GM12872 (cell line): ENCODE measurements around the gene TROAP.

Experiments used
- TF ChIP-seq, protein P1 (sequence below): IDR thresholded peaks from 3 replicates; pipeline ENCODE4 v1.5.1; 2011; ENCODE audit warnings: low read depth, mild to moderate bottlenecking, low read length, moderate library complexity; ENCODE audit not compliant: insufficient read depth

Gene TROAP, protein sequence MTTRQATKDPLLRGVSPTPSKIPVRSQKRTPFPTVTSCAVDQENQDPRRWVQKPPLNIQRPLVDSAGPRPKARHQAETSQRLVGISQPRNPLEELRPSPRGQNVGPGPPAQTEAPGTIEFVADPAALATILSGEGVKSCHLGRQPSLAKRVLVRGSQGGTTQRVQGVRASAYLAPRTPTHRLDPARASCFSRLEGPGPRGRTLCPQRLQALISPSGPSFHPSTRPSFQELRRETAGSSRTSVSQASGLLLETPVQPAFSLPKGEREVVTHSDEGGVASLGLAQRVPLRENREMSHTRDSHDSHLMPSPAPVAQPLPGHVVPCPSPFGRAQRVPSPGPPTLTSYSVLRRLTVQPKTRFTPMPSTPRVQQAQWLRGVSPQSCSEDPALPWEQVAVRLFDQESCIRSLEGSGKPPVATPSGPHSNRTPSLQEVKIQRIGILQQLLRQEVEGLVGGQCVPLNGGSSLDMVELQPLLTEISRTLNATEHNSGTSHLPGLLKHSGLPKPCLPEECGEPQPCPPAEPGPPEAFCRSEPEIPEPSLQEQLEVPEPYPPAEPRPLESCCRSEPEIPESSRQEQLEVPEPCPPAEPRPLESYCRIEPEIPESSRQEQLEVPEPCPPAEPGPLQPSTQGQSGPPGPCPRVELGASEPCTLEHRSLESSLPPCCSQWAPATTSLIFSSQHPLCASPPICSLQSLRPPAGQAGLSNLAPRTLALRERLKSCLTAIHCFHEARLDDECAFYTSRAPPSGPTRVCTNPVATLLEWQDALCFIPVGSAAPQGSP

DNA sequence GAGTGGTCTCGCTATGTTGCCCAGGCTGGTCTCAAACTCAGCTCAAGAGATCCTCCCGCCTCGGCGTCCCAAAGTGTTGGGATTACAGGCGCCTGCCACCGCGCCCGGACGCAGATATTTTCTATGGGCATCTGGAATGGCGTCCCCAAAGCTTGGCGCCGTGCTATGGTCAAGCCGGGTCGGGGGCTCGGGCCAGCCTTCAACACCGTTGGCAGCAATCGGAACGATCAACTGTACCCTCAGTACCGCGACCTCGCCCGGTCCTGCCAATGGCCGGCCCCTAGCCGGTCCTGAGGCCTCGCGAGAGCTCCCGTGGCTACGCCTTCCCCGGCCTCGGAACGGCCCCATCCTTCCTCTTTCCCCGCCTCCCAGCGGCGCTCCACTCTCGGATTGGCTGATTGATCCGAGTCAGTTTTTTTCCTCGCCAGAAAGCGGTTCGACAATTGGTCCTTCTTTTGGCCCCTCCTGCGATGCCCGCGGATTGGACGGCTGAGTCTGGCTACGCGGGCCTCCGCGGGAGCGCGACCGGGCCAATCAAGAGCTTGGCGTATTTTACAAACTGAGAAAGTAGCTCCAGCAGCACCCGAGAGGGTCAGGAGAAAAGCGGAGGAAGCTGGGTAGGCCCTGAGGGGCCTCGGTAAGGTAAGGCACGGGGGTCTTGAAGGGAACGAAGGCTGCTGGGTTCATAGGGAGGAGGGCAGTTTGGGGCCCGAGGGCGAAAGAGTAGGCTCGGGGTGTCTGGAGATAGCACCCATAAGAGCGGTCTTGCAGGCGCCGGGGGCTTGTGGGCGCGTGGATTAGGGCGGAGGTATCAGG, at the start of gene TROAP:
Gene TROAP (plus strand): TSS at position 548 of the 816 bp plus-strand sequence. CDS start 354 bp downstream, outside the sequence.
- TF ChIP-seq, protein P1, sequence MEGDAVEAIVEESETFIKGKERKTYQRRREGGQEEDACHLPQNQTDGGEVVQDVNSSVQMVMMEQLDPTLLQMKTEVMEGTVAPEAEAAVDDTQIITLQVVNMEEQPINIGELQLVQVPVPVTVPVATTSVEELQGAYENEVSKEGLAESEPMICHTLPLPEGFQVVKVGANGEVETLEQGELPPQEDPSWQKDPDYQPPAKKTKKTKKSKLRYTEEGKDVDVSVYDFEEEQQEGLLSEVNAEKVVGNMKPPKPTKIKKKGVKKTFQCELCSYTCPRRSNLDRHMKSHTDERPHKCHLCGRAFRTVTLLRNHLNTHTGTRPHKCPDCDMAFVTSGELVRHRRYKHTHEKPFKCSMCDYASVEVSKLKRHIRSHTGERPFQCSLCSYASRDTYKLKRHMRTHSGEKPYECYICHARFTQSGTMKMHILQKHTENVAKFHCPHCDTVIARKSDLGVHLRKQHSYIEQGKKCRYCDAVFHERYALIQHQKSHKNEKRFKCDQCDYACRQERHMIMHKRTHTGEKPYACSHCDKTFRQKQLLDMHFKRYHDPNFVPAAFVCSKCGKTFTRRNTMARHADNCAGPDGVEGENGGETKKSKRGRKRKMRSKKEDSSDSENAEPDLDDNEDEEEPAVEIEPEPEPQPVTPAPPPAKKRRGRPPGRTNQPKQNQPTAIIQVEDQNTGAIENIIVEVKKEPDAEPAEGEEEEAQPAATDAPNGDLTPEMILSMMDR = no peak

DNA sequence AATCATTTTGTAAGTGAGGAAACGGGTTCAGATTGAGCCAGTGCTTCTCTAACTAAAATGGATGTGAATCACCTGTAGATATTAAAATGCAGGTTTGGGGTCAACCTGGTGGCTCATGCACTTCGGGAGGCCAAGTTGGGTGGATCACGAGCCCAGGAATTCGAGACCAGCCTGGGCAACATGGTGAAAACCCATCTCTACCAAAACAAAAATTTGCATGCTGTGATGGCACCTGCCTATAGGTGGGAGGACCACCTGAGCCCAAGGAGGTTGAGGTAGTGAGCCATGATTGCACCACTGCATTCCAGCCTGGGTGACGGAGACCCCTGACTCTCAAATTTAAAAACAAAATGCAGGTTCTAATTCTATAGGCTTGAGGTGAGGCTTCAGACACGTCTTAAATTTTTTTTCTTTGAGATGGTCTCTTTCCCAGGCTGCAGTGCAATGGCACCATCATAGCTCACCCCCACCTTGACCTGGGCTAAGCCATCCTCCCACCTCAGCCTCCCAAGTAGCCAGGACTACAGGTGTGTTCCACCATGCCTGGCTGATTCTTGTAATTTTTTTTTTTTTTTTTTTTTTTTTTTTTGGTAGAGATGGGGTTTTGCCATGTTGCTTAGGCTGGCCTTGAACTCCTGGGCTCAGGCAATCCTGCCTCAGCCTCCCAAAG, 49.2 kb upstream of the TROAP start:
- TF ChIP-seq, protein P1 = no peak

DNA sequence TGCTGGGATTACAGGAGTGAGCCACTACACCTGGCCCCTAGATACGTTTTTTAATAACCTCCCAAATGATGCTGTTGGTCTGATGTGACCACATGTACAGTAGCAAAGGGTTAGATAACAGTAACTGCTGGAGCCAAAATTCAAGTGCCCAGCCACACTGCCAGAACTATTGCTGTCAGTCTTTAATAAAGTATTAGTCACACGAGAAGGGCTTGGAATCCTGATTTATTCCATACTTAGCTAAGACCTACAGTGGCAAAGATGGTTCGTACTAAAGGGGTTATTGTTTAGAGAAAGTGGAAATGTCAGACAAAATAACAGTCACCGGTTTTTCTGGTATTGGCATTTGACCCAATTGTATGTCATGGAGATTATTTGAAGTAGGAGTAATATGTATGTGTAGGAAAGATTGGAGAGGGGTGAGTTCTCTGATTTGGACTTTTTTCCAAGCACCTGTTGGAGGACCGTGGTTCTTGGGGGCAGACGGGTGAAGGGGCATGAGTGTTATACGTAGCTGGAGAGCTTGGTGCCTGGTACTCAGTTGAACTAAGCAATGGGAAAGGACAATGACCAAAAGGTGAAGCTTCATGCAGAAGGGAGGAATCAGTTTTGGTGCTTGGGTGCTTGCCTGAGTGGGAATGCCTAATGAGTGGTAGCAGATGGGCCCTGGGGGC, 48.5 kb upstream of the TROAP start:
- TF ChIP-seq, protein P1 = no peak

DNA sequence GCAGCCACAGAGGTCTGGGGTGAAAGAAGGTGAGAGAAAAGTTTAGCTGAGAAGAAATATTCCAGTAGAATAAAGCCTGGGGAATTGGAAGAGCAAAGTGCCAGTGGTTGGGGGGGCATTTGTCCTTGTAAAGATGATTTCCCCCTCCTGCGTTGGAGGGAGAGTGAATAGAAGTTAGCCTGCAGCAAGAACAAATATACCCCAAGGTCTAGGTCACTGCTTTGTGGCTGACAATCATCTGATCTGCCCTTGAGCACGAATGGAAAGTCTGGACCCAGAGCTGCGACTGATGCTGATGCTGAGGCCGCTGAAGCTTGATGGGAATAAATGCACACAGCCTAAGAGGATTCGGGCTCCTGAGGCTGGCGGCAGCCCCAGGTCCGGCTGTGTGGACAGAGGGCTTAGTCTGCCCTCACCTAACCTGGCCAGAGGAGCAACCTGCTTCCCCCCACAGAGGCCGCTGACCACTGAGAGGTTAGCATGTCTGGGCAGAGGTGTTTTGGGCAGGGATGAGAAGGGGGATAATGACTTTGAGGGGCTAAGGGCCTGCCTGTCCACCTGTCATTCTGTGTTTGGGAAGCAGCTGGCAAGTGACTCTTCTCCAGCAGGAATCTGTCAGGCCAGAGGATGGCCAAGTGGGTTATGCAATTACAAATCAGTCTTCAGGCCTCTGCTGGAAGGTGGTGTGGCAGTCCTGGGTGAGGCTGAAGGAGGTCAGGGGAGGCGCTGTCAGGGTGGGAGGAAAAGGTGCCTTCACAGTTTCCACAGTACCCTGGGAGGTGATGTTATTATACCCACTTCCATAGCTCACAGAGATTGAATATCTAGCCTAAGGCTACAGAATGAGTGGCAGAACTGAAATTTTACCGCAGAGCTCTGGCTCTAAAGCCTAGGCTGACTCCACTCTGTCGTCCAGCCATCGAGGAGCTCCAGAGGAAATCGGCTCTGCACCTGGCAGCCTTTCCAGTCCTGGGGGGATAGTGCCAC, 46.5 kb upstream of the TROAP start:
- TF ChIP-seq, protein P1 = no peak

DNA sequence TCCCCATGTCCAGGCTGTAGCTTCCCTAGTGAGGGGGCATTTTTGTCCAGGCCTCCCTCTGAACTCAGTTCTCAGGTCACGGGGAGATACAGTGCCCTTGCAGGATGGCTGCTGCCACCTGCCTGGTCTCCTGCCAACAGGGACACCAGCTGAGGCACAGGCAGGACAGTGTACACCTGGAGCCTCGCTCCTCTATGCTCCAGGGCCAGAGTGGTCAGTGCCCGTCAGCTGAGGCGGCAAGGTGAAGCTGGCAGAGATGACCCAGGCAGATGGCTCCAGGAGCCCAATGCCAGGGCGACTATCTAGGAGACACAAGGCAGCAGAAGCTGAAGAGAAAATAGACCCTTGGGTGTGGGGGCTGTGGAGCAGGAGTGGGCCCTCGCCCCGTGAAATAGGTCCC, 45.6 kb upstream of the TROAP start:
- TF ChIP-seq, protein P1 = no peak

DNA sequence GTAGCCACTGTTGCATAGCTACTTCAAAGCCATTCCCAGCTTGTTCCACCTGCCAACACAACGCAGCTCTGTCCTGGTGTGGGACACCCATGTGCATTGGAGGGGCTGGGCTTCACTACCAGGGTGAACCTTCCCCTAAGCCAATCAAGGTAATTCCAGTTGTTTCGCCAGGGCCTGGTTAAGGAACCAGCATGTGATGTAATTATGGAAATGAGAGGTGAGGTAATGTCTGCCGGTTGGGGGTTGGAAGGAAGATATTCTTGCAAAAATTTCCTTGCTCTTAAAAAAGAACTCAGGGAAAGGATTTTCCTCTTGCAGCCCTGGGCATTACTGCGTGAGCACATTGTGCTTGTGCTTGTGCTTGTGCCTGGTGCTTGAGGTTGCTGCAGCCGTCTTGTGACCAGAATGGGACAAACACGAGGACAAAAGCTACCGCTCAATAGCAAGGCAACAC, 43.3 kb upstream of the TROAP start:
- TF ChIP-seq, protein P1 = no peak
